OCI-LY3 (cell line): ENCODE results near the gene FAM89B.

Source experiments
- CTCF ChIP-seq: fragments of 200-600, 300-600 bp; sonication (generic); IDR thresholded peaks from 2 replicates; pipeline ENCODE4 v1.5.1; 2014; ENCODE audit warnings: antibody characterized with exemption, low read length, low read depth
- EZH2phosphoT487 ChIP-seq: fragments of 200-600 bp; shearing (Covaris generic); IDR thresholded peaks from 2 replicates; pipeline ENCODE4 v1.6.1; 2018; ENCODE audit warnings: antibody characterized with exemption, mixed run types, low read depth

GRCh38 chr11:65615950-65616574, 43.7 kb downstream of the FAM89B start:
- no peak for TF ChIP-seq CTCF
- TF ChIP-seq EZH2phosphoT487, result no peak
